ENCODE results near the gene GPATCH1. TPM values are rescaled to one million over a fixed set of nuclear protein-coding genes. Genes with fewer than 3 reads are reported as not detected.

GPATCH1 gene
- total and polyA plus RNA-seq, 2 of the 8 experiments (the other 6 are each of a cell fraction or from before 2014, with no cell fraction given), result 4.3 to 8.2 TPM

DNA sequence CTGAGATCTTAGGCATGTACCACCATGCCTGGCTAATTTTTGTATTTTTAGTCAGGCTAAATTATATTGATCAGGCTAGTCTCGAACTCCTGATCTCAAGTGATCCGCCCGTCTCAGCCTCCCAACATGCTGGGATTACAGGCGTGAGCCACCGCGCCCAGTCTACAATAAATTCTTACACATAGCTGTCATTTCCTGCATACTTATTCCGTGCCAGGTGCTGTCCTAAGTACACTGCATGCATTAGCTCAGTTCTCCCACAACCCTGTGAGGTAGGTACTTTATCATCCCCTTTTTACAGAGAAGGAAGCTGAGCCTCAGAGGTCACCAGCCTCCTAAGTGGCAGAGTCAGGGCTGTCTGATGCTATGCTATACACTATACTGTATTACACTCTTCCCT, 9.1 kb upstream of the GPATCH1 start:
- Histone ChIP-seq H3K14ac (ENCODE audit: insufficient read length) (no peak overlapping the region), H3K18ac (ENCODE audit: extremely low read depth, low read length) (no peak overlapping the region), H3K36me3 (ENCODE audit: control insufficient read depth in 2 of 4, insufficient read depth in 4 of 4, low read length in 3 of 4) (no peaks in the 10 kb centered on the region), H3K23ac (ENCODE audit: insufficient read length) (no peak overlapping the region), H2AK5ac (ENCODE audit: low read depth, low read length) (no peak overlapping the region), H2BK120ac (replicated peaks; ENCODE audit: low read depth, low read length) (no peak overlapping the region), H3K4me3 (ENCODE audit: extremely low read depth in 1 of 4, insufficient read depth in 2 of 4, low read depth in 3 of 4, low read length in 4 of 4) (no peak overlapping the region), H2AFZ (ENCODE audit: low read length) (no peak overlapping the region), H2BK15ac (ENCODE audit: low read length) (no peak overlapping the region), H4K20me1 (replicated peaks in 1 of 2; ENCODE audit: control insufficient read depth in 1 of 2, insufficient read depth in 2 of 2, low read length in 2 of 2) (no peaks in the 10 kb centered on the region), H4K91ac (replicated peaks; ENCODE audit: insufficient read length, low read length) (no peak overlapping the region), H3K4me2 (ENCODE audit: insufficient read depth in 1 of 2, low read depth in 2 of 2, low read length in 2 of 2) (no peak overlapping the region), H3K27ac (ENCODE audit: low read depth, low read length) (no peak overlapping the region), H3K56ac (replicated peaks; ENCODE audit: insufficient read length, low read depth, low read length) (no peak overlapping the region), H3K27me3 (replicated peaks in 1 of 4; ENCODE audit: control insufficient read depth in 3 of 4, extremely low read depth in 1 of 4, insufficient read depth in 3 of 4, low read length in 3 of 4) (no peaks in the 10 kb centered on the region), H3K23me2 (ENCODE audit: low read depth, low read length) (no peaks in the 10 kb centered on the region), H3K9ac (replicated peaks in 1 of 4; ENCODE audit: extremely low read depth in 1 of 4, low read depth in 3 of 4, low read length in 3 of 4) (no peak overlapping the region), H3K4ac (replicated peaks; ENCODE audit: insufficient read length, low read depth, low read length) (no peak overlapping the region), H3K4me1 (replicated peaks in 1 of 4; ENCODE audit: control insufficient read depth in 3 of 4, insufficient read depth in 4 of 4, low read length in 3 of 4) (no peaks in the 10 kb centered on the region), H2BK20ac (ENCODE audit: low read length) (no peak overlapping the region), H3K9me3 (ENCODE audit: insufficient read depth in 2 of 2, low read depth in 1 of 2, low read length in 1 of 2) (no peaks in the 10 kb centered on the region), H3K79me1 (ENCODE audit: low read depth, low read length) (no peaks in the 10 kb centered on the region), H2BK5ac (ENCODE audit: low read depth, low read length) (no peak overlapping the region), H4K8ac (ENCODE audit: extremely low read depth, insufficient read depth, low read length) (no peak overlapping the region), H4K5ac (ENCODE audit: insufficient read length, low read depth, low read length) (no peak overlapping the region), H3K79me2 (ENCODE audit: control insufficient read depth in 1 of 2, insufficient read depth in 2 of 2, low read length in 2 of 2) (no peaks in the 10 kb centered on the region), H2BK12ac (ENCODE audit: low read depth, low read length) (no peak overlapping the region)
- FAIRE-seq (no peak), DNase-seq (ENCODE audit: low read depth in 1 of 2, low spot score in 2 of 2) (no peak)
- POLR2A ChIA-PET (ENCODE audit: partially characterized antibody), result interaction anchor here (1.0 kb wide), 1 partner anchor 9 kb away, joined by 3 read pairs; the partner anchor contains the start of gene GPATCH1
- 90% methylated on average over 7 of the region's 7 CpGs; no CpG with 5 or more reads in 1 of the 2 experiments for WGBS, 2 experiments (ENCODE audit: extremely low coverage in 1 of 2, insufficient coverage in 1 of 2, insufficient read length in 1 of 2, insufficient replicate concordance in 2 of 2, low coverage in 1 of 2, low lambda C conversion rate in 2 of 2, missing lambda C conversion rate in 1 of 2)
- no peak for TF ChIP-seq CBX8 (IDR thresholded peaks at IDR 0.05; ENCODE audit: borderline replicate concordance, low read depth, low read length)
- TF ChIP-seq SP2 (IDR thresholded peaks at IDR 0.05; ENCODE audit: low read length), result no peak
- no peak for TF ChIP-seq RXRA (IDR thresholded peaks at IDR 0.05; ENCODE audit: insufficient read depth, low read depth, low read length)
- TF ChIP-seq, protein P1, sequence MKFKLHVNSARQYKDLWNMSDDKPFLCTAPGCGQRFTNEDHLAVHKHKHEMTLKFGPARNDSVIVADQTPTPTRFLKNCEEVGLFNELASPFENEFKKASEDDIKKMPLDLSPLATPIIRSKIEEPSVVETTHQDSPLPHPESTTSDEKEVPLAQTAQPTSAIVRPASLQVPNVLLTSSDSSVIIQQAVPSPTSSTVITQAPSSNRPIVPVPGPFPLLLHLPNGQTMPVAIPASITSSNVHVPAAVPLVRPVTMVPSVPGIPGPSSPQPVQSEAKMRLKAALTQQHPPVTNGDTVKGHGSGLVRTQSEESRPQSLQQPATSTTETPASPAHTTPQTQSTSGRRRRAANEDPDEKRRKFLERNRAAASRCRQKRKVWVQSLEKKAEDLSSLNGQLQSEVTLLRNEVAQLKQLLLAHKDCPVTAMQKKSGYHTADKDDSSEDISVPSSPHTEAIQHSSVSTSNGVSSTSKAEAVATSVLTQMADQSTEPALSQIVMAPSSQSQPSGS (IDR thresholded peaks at IDR 0.05; ENCODE audit: low read length), result no peak
- no peak for TF ChIP-seq BRCA1 (IDR thresholded peaks at IDR 0.05; ENCODE audit: low read depth, low read length)
- no peak for TF ChIP-seq RFX5 (IDR thresholded peaks at IDR 0.05; ENCODE audit: borderline replicate concordance, low read depth, low read length)
- TF ChIP-seq POLR2A (IDR thresholded peaks at IDR 0.05; ENCODE audit: control extremely low read depth in 1 of 2, low read depth in 2 of 2, low read length in 2 of 2), result no peak
- no peak for TF ChIP-seq NANOG (IDR thresholded peaks at IDR 0.05; ENCODE audit: insufficient read depth, low read depth, low read length, poor library complexity, severe bottlenecking)
- TF ChIP-seq JUND (IDR thresholded peaks at IDR 0.05; ENCODE audit: low read length), result no peak
- no peak for TF ChIP-seq TEAD4 (IDR thresholded peaks at IDR 0.05; ENCODE audit: low read depth, low read length)
- no peak for TF ChIP-seq FOSL1 (IDR thresholded peaks at IDR 0.05; ENCODE audit: insufficient read depth, low read depth, low read length)
- TF ChIP-seq MAFK (IDR thresholded peaks at IDR 0.05; ENCODE audit: low read depth, low read length), result no peak
- TF ChIP-seq CHD1 (IDR thresholded peaks at IDR 0.05; ENCODE audit: low read depth, low read length), result no peak
- CTCF ChIA-PET (ENCODE audit: partially characterized antibody), result interaction anchor here (0.6 to 1.2 kb wide), 3 partner anchors 49 to 61 kb away, joined by 3 read pairs; no protein-coding TSS in a partner anchor
